SU-DHL-6 (cell line): Measurements from ENCODE around the gene FES.

Experiments used
- CTCF ChIP-seq: fragments of 200-600 bp; sonication (generic); IDR thresholded peaks from one replicate; pipeline ENCODE4 v1.5.1; 2017; ENCODE audit warnings: antibody characterized with exemption, mild to moderate bottlenecking, low read length, moderate library complexity; ENCODE audit not compliant: insufficient read depth, poor library complexity, severe bottlenecking
- EZH2phosphoT487 ChIP-seq: fragments of 200-600 bp; sonication (generic), shearing (Covaris generic); conservative IDR thresholded peaks from 2 replicates; pipeline ENCODE4 v1.6.1; 2018; ENCODE audit warnings: mild to moderate bottlenecking, antibody characterized with exemption, low read length, moderate library complexity, mixed read lengths

- TF ChIP-seq CTCF (no peak), EZH2phosphoT487 (no peak)
Measured at GRCh38 chr15:90884719-90885431, 571 bp downstream of the FES start.
